ENCODE results near the gene TMPRSS7.

Gene TMPRSS7

DNA sequence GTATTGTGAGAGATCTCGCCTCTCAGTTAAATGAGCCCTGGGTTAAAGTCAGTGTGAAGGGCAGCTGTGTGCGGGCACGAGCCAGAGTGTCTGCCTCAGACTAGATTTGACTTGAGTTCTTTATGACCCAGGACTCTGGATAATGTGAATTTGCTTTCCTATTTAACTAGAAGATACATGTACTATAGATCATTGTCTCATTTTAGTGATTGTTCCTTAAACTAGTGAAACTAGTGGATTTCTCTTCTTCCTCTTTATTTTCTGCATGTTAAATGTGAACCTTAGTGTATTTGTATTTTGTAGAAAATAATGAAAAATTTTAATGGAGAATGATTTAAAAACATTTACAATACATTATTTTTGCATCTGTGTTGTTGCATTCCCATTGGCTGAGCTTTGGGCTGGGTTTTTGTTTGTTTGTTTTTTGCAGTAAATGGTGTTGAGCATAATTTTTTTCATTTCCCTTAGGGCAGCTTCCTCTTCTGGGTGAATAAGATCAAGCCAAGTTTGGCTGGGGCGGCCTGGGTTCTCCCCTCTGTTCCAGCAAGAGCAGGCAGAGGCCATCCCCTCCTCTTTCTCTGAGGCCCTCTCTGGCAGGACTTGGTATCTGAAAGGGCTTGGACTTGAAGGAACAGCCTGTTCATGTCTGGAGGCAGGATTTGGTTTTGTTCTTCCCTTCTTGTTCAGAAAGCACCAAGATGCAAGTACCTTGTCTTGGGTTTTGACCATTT lies 83.5 kb downstream of the TMPRSS7 start:
- no peak for DNase-seq
- in situ Hi-C loops (cut with HindIII; ENCODE audit: low pct_ligation_motif_present, low pct_unique_long_range_greater_than_20kb, low sequenced_read_pairs), result no loop called here

DNA sequence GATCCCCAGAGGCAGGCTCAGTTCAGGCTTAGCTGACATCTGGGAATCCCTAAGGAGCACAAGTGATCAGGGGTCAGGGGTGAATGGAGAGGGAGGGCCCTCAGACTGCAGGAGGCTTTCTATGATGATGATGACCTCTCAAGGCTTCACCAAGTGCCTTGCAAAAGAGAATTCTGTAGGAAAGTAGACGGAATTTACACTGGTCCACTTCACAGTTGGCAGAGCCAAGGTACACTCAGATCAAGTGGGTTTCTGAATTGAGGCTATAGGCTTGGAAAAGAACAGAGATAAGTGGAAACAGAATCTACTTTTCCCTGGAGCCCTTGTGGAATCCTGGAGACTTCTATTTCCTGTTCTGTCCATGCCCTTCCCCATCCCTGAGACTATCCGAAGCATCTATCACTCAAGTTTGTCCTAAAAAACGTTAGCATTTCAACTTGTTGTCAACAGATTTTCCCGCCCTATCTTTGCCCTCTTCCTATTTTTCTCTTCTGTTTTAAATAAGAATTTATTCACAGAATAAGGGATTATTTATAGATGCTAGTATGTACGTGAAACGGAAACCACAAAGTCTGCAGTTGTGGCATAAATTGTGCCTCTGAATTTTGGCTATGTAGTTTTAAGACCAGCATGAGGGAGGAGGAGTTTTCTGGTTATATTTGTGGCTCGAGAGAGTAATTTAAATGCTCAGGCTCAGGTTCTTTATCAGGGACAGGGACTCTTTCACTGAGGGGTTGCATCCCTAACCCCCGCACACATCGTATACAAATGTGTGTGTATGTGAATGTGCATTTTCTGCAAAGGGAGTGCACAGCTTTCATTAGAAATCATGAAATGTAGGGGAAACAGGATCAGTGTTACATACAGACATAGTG lies 85.7 kb downstream of the TMPRSS7 start:
- DNase-seq, result no peak
- in situ Hi-C loops (cut with HindIII; ENCODE audit: low pct_ligation_motif_present, low pct_unique_long_range_greater_than_20kb, low sequenced_read_pairs), result no loop called here

DNA sequence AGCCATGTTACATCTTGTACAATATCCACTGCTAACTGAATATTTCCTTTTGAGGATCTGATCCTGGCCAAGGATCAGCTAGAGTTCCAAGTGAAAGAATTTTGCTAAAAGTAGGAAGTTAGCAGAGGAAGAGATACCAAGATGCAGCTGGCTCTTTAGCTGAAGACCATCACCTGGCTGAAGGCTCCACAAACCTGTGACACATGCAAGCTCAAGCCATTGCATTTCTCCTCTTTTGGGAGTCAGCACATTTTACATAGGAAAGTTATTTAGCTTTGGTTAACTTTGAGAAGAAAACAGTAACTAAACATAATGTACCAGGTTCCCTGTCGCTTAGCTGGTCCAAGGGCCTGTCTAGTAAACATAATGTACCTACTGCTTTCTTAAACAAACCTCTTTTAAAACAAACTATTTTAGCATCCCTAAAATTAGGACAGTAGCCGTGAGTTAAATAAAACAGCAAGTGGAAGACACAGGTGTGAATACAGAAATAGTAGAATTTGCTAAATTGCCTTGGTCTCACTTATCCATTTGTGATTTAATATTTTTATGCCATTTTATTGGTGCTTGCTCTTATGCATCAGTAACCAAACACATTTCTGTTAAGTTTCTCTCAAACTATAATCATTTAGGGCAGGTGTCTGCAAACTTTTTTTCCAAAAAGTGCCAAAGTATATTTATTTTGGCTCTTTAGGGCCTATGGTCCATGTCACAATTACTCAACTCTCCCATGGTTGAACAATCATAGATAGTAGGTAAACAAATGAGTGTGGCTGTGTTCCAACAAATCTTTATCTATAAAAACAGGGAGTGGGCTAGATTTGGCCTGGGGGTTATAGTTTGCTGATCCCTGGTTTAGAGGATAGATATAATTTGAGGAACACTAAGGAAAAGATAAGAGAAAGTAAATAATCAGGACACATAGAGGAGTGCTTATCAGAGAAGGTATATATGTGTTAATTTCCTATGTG lies 87.3 kb downstream of the TMPRSS7 start:
- no peak for DNase-seq
- in situ Hi-C loops (cut with HindIII; ENCODE audit: low pct_ligation_motif_present, low pct_unique_long_range_greater_than_20kb, low sequenced_read_pairs), result no loop called here

DNA sequence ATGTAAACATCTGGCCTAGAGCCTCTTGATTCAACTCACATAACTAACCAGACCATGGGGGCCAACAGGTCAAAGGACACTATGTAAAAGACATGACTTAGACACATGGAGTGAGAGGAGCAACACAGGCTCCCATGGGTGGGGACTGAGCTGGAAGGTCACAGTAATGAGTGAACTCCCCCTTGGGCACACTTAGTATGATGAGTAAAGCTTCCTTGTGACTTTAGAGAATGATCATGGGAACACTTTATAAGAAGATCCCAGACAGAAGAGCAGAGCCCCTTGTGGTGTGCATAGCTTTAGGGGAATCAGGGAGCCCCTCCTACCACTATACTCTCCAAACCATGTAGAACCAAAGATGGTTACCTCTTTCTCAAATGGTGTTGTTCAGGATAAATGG lies 88.3 kb downstream of the TMPRSS7 start:
- DNase-seq, result no peak
- in situ Hi-C loops (cut with HindIII; ENCODE audit: low pct_ligation_motif_present, low pct_unique_long_range_greater_than_20kb, low sequenced_read_pairs), result no loop called here

DNA sequence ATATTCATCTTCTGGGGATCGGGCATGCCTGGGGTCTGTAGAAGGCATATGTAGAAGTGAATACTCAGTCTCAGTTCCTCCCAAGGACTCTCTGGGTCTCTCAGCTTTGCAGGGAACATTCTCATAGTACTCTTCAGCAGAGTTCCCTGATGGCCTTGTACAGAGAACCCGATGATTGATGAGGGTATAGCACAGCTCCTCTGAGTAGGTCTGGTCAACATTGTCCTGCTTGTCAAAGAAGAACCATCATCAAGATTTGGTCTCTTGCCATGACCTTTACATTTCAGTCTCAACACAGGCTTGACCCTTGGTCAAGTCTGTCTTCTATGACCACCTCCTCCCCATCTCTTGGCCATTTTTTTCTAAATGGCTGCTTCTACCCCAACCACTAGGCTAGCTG lies 89.0 kb downstream of the TMPRSS7 start:
- in situ Hi-C loops (cut with HindIII; ENCODE audit: low pct_ligation_motif_present, low pct_unique_long_range_greater_than_20kb, low sequenced_read_pairs), result no loop called here

DNA sequence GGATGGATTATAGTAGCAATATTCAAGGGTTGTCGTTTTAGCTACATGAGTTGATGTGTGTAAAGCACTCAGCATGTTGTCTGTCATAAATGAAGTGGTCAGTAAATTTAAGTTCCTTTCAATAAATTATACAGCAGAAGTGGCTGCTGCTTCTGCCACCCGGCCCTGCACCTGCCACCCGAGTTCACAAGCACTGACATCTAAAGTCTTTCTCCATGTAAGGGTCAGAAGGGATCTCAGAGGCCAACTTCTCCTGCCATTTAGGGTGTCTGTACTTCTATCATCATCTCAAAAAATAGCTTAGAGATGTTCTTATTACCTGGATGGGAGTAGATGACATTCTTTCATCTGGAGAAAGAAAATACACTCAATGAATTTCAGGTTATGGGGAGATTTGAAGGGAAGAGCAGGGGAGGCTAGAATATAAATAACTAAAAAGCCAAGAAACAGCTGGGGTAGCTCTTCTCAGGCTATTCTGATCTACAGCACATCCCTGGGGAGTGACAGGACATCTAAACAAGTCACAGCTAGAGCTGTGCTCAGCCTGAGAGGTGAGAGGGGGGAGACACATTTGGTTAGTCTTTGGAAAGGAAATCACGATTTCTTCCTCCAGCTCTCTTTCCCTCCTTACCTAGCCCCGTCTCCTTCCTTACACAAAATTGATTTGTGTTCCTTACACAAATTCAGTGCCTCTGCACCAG lies 90.5 kb downstream of the TMPRSS7 start:
- no peak for DNase-seq
- in situ Hi-C loops (cut with HindIII; ENCODE audit: low pct_ligation_motif_present, low pct_unique_long_range_greater_than_20kb, low sequenced_read_pairs), result no loop called here

More for the DNA sequence above, 89.0 kb downstream of the TMPRSS7 start:
- DNase-seq, result no peak

DNA sequence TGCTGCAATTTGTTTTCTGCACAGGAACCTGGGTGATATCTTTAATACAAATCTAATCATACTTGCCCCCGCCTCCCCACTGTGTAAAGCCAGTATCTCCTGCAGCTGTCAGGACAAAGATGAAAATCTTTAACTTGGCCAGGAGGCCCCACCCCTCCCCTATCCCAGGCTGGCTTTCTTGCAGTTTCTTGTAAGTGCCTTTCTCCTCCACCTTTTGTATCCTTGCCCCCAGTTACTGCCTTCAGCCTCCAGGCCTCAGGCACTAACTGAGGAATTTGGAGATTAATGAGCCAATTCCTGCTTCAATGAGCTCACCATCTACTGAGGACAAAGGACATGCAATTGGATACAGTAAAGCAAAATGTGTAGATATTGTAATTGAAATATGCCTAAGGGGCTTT lies 92.0 kb downstream of the TMPRSS7 start:
- no peak for DNase-seq

DNA sequence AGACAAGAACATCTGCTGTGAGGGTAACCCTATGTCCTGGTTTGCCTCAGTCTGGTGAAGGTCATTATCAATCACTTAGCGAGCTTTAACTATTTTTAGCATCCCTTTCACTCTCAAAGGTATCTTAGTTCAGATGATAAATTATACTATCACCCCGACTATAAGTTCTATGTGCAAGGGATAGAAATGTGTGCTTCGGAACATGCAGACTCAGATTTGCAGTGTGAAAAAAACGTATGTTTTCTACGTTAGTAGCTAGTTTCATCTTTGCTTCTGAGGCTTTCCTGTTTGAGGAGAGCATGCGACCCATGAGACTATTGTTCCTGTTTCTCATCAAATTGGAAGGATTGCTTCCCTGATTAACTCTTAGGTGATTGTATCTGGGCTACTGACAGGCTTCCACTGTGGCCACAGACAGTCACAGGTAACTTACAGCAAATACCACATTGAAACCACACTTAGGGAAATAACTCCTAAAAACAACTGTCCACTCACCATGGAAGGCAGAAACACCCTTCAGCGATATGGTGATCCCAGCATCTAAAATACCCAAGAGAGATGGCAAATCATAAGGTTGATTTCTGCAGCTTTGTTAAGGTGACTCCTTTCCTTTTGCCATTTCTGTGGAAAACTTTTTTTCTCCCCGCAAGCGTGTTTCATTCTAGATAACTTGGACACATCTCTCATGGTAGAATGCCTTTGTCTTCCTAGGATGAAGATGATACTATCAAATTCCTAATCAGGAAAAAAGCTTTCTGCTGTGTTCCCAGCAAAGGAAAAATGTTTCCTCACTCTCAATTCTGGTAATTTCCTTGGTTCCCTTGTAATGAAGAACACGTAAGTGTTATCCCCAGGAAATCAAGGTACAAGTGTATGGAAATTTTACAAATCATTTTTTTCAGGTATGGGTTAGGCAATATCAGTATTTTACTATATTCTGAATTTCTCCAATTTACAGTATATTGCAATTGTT lies 93.3 kb downstream of the TMPRSS7 start:
- DNase-seq, result no peak
- in situ Hi-C loops (cut with HindIII; ENCODE audit: low pct_ligation_motif_present, low pct_unique_long_range_greater_than_20kb, low sequenced_read_pairs), result no loop called here

More for the DNA sequence above, 92.0 kb downstream of the TMPRSS7 start:
- in situ Hi-C loops (cut with HindIII; ENCODE audit: low pct_ligation_motif_present, low pct_unique_long_range_greater_than_20kb, low sequenced_read_pairs), result no loop called here

DNA sequence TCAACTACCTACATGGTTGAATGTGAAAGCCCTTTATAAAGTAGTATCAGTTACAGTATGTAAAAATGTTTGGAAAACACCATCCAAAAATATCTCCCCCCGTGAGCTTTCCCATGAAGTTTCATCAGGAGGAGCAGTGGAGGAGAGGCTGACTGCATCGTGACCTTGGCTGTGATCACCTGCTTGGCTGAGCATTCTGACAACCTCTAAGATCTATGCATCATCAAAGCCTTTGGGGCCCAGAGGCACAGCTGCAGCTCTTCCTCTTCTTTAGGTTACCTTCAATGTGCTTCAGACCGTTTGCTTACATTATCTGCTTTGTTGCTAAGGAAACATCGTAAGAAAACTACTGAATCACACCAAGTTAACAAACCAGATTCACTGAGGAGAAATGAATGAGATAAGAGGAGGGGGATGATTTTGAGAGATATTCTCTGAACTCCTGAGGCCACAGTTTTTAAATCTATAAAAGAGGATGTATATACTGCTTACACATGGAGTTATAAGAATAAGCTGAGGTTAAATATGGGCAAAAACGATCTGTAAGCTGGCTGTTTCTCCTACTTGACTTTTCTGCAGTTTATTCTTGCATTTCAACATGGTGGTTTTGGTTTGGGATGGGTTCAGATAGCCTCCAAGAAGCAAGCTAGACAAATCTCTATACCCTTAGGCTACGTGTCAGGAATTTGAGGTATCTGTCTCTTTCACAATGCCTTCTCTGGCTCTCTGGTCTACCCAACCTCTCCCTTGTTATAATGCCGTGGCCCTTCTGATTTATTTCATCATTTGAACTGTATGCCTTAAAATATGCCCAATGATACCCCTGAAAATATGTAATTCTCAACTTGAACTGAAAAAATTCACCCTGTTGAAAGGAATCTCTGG lies 94.5 kb downstream of the TMPRSS7 start:
- no peak for DNase-seq
- in situ Hi-C loops (cut with HindIII; ENCODE audit: low pct_ligation_motif_present, low pct_unique_long_range_greater_than_20kb, low sequenced_read_pairs), result no loop called here

DNA sequence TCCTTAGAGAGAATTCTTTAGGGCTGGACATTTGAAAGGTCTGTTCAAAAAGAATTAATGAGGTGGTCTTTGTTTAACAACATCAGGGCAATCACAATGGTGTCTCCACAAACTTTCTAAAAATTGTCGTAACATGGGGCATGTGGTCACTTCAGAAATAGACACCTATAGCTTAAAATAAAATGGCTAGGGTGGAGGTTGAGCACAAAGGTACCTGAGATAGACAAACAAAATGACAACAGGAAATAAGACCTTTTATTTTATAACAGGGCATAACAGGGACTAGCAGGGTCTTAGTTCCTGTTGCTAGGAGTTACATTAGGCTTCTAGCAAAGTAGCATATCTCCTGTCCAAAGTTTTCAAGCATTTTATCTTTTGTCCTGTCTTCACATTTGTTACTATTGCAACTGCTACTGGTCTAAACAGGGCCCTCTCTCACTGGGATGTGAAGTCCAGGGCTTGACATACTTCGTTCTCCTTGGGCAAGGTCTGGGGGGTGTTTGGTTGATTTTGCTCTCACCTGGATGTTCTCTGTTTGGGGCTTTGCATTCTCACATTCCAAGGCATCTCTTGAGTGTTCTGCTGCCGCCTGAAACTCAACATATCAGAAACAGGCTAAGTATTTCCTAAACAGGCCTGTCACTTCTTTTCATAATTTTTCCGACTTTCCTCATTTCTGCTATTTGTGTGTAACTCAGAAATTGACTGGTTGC lies 95.5 kb downstream of the TMPRSS7 start:
- in situ Hi-C loops (cut with HindIII; ENCODE audit: low pct_ligation_motif_present, low pct_unique_long_range_greater_than_20kb, low sequenced_read_pairs), result no loop called here
- no peak for DNase-seq

DNA sequence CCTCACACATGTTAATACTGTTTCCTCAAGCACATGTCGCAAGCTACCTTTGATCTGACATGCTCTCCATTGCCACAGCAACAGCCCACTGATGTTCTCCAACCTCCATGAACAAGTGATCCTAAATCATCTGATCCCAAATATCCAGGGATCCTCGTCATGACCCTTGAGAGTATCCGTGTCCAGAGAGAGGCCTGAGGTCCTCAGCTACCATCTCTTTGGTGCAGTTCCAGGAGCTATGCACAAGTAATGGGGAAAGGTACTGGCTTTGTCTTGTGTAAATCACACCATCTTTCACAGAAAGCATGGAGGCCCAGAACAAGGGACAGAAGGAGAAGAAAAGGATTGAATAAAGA lies 96.1 kb downstream of the TMPRSS7 start:
- DNase-seq, result no peak
- in situ Hi-C loops (cut with HindIII; ENCODE audit: low pct_ligation_motif_present, low pct_unique_long_range_greater_than_20kb, low sequenced_read_pairs), result no loop called here
